22Rv1 (cell line): ENCODE data around the gene MAG.

Experiments
- CTCF ChIP-seq: fragments of 450-650 bp; IDR thresholded peaks from 2 replicates; pipeline ENCODE4 v1.5.1; 2017; ENCODE audit warnings: mild to moderate bottlenecking
- ZFX ChIP-seq: fragments of 450-650 bp; IDR thresholded peaks from 2 replicates; pipeline ENCODE4 v1.6.1; 2017; ENCODE audit warnings: antibody characterized with exemption, borderline replicate concordance

GRCh38 chr19:35261356-35262100 lies 30.4 kb upstream of the MAG start:
- TF ChIP-seq CTCF (no peak), ZFX (no peak)
